Nephron (organoid): Measurements from ENCODE around the gene BEST3.

ENCODE experiments used
- H3K27ac Mint-ChIP-seq, 3 experiments: 2 replicates each; pipeline ENCODE4 v1.8.0; 2020; ENCODE audit warnings: mixed read lengths in 3 of 3, mild to moderate bottlenecking in 2 of 3, moderate library complexity in 1 of 3
- H3K27me3 Mint-ChIP-seq: 2 replicates; pipeline ENCODE4 v1.8.0; 2021; ENCODE audit warnings: low read depth, mild to moderate bottlenecking, moderate library complexity, mixed read lengths
- H3K36me3 Mint-ChIP-seq: 2 replicates; pipeline ENCODE4 v1.8.0; 2020; ENCODE audit warnings: low read depth, mixed read lengths
- H3K4me1 Mint-ChIP-seq: 2 replicates; pipeline ENCODE4 v1.8.0; 2020; ENCODE audit warnings: mixed read lengths
- H3K4me3 Mint-ChIP-seq, 3 experiments: 2 replicates each; pipeline ENCODE4 v1.8.0; 2020; ENCODE audit warnings: mild to moderate bottlenecking in 3 of 3, mixed read lengths in 3 of 3, moderate library complexity in 2 of 3
- H3K9me3 Mint-ChIP-seq: 2 replicates; pipeline ENCODE4 v1.8.0; 2020; ENCODE audit warnings: mixed read lengths
- TF ChIP-seq, protein P1 (sequence below), 3 experiments: fragments of 200-600 bp; sonication (generic); IDR thresholded peaks; one replicate each; pipeline ENCODE4 v1.5.0; 2021; ENCODE audit warnings: antibody characterized with exemption in 3 of 3; ENCODE audit not compliant: unreplicated experiment in 3 of 3

The BEST3 gene

DNA sequence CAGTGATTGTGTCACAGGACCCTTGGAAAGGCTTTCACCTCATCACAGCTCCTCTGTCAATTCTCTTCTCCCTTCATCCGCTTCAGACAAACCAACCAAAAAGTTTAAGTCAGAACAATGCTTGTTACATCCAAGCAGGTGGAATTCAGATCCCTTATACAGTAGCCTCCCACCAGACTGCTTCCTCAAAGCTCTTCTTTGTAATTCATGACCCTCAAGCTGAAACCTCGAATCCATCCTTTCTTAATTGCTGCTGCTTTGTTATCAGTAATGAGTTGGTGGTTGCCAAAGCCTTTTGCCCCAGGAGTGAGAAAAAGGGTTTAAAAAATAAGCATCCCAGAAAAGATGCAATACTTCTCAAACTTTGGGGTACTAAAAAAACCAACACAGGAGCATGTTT is 9.5 kb downstream of the BEST3 start:
- peaks cover 32% of the 10 kb centered on the region for H3K4me1 Mint-ChIP-seq
- TF ChIP-seq, protein P1, sequence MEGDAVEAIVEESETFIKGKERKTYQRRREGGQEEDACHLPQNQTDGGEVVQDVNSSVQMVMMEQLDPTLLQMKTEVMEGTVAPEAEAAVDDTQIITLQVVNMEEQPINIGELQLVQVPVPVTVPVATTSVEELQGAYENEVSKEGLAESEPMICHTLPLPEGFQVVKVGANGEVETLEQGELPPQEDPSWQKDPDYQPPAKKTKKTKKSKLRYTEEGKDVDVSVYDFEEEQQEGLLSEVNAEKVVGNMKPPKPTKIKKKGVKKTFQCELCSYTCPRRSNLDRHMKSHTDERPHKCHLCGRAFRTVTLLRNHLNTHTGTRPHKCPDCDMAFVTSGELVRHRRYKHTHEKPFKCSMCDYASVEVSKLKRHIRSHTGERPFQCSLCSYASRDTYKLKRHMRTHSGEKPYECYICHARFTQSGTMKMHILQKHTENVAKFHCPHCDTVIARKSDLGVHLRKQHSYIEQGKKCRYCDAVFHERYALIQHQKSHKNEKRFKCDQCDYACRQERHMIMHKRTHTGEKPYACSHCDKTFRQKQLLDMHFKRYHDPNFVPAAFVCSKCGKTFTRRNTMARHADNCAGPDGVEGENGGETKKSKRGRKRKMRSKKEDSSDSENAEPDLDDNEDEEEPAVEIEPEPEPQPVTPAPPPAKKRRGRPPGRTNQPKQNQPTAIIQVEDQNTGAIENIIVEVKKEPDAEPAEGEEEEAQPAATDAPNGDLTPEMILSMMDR (IDR thresholded peaks at IDR 0.05; ENCODE audit: unreplicated experiment in 3 of 3): no peak
- H3K27ac Mint-ChIP-seq: no peak overlapping the region
- no peaks in the 10 kb centered on the region for H3K36me3 Mint-ChIP-seq
- no peaks in the 10 kb centered on the region for H3K27me3 Mint-ChIP-seq
- H3K4me3 Mint-ChIP-seq: no peak overlapping the region
- H3K9me3 Mint-ChIP-seq: no peaks in the 10 kb centered on the region

DNA sequence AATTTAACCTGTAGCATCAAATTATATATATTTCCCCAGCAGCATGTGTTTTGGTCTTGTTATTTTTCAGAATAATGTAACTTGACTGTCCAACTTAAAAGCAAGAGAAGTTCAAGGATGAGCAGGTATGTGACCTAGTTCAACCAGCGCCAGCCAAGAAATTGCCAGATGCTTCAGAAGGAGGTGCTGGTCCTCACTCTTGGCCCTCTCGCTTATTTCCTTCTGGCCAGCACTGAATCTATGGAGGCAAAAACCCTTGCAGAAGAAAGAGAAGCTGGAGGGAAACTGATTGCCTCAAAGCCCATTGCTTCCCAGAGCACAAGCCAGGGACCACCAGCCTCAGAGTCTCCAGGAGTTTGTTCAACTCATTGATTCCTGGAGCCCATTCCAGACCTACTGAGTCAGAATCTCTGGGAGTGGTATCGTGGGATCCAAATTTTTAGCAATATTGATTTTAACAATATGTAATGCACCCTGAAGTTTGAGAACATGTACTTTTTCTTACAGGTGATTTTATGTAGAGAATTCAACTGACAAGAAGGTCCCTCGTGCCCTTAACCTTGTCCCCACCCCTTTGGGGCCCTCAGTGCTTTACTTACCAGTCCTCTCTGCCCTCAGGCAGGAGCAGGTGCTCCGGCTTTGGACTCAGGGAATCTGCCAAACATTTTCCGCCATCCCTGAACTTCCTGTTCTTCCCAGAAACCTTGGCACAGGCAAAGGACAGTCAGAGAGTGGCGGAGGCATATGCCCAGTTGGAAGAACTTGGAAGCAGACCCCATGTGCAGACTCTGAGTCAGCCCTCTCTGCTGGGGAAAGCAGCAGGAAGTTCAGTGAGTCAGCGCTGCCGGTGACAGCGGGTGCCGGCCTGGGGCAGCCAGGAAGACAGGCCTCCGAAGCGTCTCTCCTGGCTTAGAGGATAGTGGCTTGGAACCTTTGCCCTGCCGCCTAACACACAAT is 10.4 kb downstream of the BEST3 start:
- Mint-ChIP-seq H3K4me3 (no peak overlapping the region), H3K36me3 (no peaks in the 10 kb centered on the region), H3K4me1 (peaks cover 41% of the 10 kb centered on the region), H3K9me3 (no peaks in the 10 kb centered on the region), H3K27me3 (no peaks in the 10 kb centered on the region), H3K27ac (peak overlapping the region in 2 of 3 experiments; percentile 22 to 27)
- TF ChIP-seq, protein P1 (IDR thresholded peaks at IDR 0.05; ENCODE audit: unreplicated experiment in 3 of 3): no peak

DNA sequence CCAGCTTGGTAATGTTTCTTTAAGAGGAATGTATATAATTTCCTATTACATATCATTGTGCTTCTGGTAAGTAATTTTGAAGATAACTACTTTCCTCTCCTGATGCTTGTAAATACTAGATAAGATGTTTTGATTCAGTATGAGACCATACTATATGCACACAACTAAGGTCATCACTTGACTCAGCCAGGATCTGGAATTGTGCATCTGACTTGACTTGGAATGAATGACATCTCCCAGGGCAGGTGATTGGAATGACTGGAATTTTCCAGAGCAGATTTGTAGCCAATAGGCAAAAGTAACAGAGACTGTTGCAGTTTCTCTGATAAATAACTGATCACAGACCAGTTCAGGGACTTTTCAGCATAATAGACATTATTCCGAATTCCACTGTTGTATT is 11.1 kb downstream of the BEST3 start:
- Mint-ChIP-seq H3K27me3 (no peaks in the 10 kb centered on the region), H3K4me3 (no peak overlapping the region), H3K36me3 (no peaks in the 10 kb centered on the region), H3K4me1 (peaks cover 41% of the 10 kb centered on the region), H3K27ac (no peak overlapping the region), H3K9me3 (no peaks in the 10 kb centered on the region)
- TF ChIP-seq, protein P1 (IDR thresholded peaks at IDR 0.05; ENCODE audit: unreplicated experiment in 3 of 3): no peak

DNA sequence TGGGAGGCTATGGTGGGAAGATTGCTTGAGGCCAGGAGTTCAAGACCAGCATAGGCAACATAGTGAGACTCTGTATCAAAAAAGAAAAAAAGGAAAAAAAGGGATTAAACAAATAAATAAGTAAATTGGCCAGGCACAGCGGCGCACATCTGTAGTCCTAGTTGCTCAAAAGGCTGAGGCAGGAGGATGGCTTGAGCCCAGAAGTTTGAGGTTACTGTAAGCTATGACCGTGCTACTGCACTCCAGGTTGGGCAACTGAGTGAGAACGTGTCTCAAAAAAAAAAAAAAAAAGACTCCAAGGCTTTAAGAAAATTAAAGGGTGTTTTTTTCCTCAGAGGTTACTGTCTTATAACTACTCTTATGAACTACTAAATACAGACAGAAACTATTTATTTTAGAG is 11.7 kb downstream of the BEST3 start:
- TF ChIP-seq, protein P1 (IDR thresholded peaks at IDR 0.05; ENCODE audit: unreplicated experiment in 3 of 3): no peak
- peaks cover 41% of the 10 kb centered on the region for H3K4me1 Mint-ChIP-seq
- H3K9me3 Mint-ChIP-seq: no peaks in the 10 kb centered on the region
- peak overlapping the region; percentile 64 to 81 (median 66) for H3K27ac Mint-ChIP-seq
- H3K27me3 Mint-ChIP-seq: no peaks in the 10 kb centered on the region
- no peak overlapping the region for H3K4me3 Mint-ChIP-seq
- no peaks in the 10 kb centered on the region for H3K36me3 Mint-ChIP-seq

DNA sequence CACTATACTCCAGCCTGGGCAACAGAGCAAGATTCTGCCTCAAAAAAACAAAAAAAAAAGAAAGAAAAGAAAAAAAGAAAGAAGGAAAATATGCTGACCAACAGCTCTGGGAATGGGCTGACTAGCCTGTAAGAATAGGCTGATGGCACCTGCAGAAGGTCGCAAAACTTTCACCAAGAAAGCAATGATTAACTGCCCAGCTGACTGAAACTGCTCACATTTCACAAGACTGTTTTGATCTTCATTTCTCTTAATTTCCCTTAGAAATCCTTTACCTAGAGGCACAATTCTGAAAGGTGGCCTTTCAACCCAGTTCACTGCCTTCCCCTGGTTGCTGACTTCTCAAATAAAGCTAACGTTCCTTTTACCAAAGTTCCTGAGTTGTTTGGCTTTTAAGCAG is 12.4 kb downstream of the BEST3 start:
- H3K36me3 Mint-ChIP-seq: no peaks in the 10 kb centered on the region
- no peaks in the 10 kb centered on the region for H3K27me3 Mint-ChIP-seq
- H3K9me3 Mint-ChIP-seq: no peaks in the 10 kb centered on the region
- peaks cover 41% of the 10 kb centered on the region for H3K4me1 Mint-ChIP-seq
- H3K4me3 Mint-ChIP-seq: no peak overlapping the region
- H3K27ac Mint-ChIP-seq: peak overlapping the region; percentile 64 to 81 (median 66)
- TF ChIP-seq, protein P1 (IDR thresholded peaks at IDR 0.05; ENCODE audit: unreplicated experiment in 3 of 3): no peak

DNA sequence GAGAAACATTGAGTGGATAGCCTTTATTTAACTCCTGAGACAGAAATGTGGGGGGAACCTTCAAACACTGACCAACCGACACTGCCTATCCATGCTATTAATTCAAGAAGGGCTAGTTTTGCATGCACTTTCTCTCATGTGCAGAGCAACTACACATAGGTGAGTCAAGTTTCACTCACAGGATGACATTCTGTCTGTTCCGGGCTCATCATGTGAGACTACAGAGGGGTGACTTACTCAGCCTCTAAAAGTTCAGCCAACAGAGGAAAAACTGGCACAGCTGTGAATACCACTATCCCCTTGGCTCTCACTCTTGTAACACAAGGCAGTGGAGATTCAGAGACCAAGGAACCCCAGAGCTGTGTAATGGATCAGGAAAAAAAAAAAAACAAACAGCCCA is 13.3 kb downstream of the BEST3 start:
- Mint-ChIP-seq H3K27ac (peak overlapping the region; percentile 43 to 79 (median 43)), H3K9me3 (no peaks in the 10 kb centered on the region), H3K36me3 (no peaks in the 10 kb centered on the region), H3K27me3 (no peaks in the 10 kb centered on the region), H3K4me1 (peaks cover 41% of the 10 kb centered on the region), H3K4me3 (no peak overlapping the region)
- TF ChIP-seq, protein P1 (IDR thresholded peaks at IDR 0.05; ENCODE audit: unreplicated experiment in 3 of 3): no peak
